ENCODE measurements around the gene CHRNA3.
"Not testable (repeated sequence)": the region's sequence is repeated elsewhere in the genome, so short reads cannot be mapped to it uniquely, and the experiment has no call there.

CHRNA3 gene

DNA sequence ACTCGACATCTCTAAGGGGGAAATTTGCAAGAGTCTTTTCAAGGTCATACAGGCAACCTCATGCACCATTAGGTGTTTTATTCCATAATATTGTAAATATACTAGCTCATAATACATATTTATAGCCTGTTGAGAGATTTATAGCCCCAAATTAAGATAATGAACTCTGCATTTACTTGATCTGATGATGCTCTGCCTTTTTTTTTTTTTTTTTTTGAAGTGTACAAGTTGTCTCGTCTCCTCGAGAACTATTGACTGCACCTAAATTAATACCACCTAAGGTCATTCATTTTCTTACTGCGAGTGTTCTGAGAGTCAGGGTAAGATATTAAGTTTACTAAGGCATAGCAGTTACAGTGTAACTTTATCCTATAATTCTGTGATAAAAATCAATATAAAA, 49.4 kb downstream of the CHRNA3 start:
- Mint-ChIP-seq H3K9me3 (no peaks in the 10 kb centered on the region), H3K27ac (no peak overlapping the region), H3K27me3 (peaks cover 17% of the 10 kb centered on the region), H3K4me3 (no peak overlapping the region), H3K36me3 (ENCODE audit: low read depth) (no peaks in the 10 kb centered on the region), H3K4me1 (ENCODE audit: low read depth) (peaks cover 4% of the 10 kb centered on the region)
- intact Hi-C loops (cut with micrococcal nuclease) = no loop called here

GRCh38 chr15:78570710-78571109, 50.1 kb downstream of the CHRNA3 start:
- H3K4me1 Mint-ChIP-seq (ENCODE audit: low read depth) = peaks cover 10% of the 10 kb centered on the region

GRCh38 chr15:78567531-78567930, 53.3 kb downstream of the CHRNA3 start:
- H3K27me3 Mint-ChIP-seq = peaks cover 45% of the 10 kb centered on the region
- H3K36me3 Mint-ChIP-seq (ENCODE audit: low read depth) = no peaks in the 10 kb centered on the region
- intact Hi-C loops (cut with micrococcal nuclease) = no loop called here
- H3K9me3 Mint-ChIP-seq = no peaks in the 10 kb centered on the region
- no peak overlapping the region for H3K4me3 Mint-ChIP-seq
- no peak overlapping the region for H3K27ac Mint-ChIP-seq
- peaks cover 21% of the 10 kb centered on the region for H3K4me1 Mint-ChIP-seq (ENCODE audit: low read depth)

More at GRCh38 chr15:78570710-78571109, 50.1 kb downstream of the CHRNA3 start:
- Mint-ChIP-seq H3K9me3 (no peaks in the 10 kb centered on the region), H3K36me3 (ENCODE audit: low read depth) (no peaks in the 10 kb centered on the region), H3K27me3 (peaks cover 20% of the 10 kb centered on the region), H3K27ac (no peak overlapping the region), H3K4me3 (no peak overlapping the region)
- intact Hi-C loops (cut with micrococcal nuclease) = no loop called here

GRCh38 chr15:78565951-78566774, 54.6 kb downstream of the CHRNA3 start:
- Mint-ChIP-seq H3K27ac (no peak overlapping the region), H3K9me3 (no peaks in the 10 kb centered on the region), H3K27me3 (peaks cover 51% of the 10 kb centered on the region), H3K4me1 (ENCODE audit: low read depth) (peaks cover 21% of the 10 kb centered on the region), H3K4me3 (peak overlapping the region; percentile 78), H3K36me3 (ENCODE audit: low read depth) (no peaks in the 10 kb centered on the region)
- intact Hi-C loops (cut with micrococcal nuclease) = no loop called here

- Mint-ChIP-seq H3K4me3 (peak within 1 kb of the TSS; percentile 78), H3K27ac (no peak within 1 kb of the TSS), H3K9me3 (no peaks in the 10 kb centered on the region), H3K27me3 (peaks cover 51% of the 10 kb centered on the region), H3K4me1 (ENCODE audit: low read depth) (peaks cover 21% of the 10 kb centered on the region), H3K36me3 (ENCODE audit: low read depth) (no peaks in the 10 kb centered on the region)
- intact Hi-C loops (cut with micrococcal nuclease) = no loop called here
These were observed 55.5 kb downstream of the CHRNA3 start, which contains the start of gene CHRNA5 for GRCh38 chr15:78565097-78565950. TSS of gene CHRNA5 (plus strand) at chr15:78565520. CDS start at chr15:78565720, 200 bp downstream.

- intact Hi-C loops (cut with micrococcal nuclease) = no loop called here
- H3K27me3 Mint-ChIP-seq = peaks cover 51% of the 10 kb centered on the region
- no peaks in the 10 kb centered on the region for H3K9me3 Mint-ChIP-seq
- no peaks in the 10 kb centered on the region for H3K36me3 Mint-ChIP-seq (ENCODE audit: low read depth)
- H3K4me3 Mint-ChIP-seq = peak overlapping the region; percentile 78
- H3K4me1 Mint-ChIP-seq (ENCODE audit: low read depth) = peaks cover 21% of the 10 kb centered on the region
- H3K27ac Mint-ChIP-seq = no peak overlapping the region
These were observed 56.1 kb downstream of the CHRNA3 start for GRCh38 chr15:78564743-78565096.

- H3K27me3 Mint-ChIP-seq = peaks cover 51% of the 10 kb centered on the region
- intact Hi-C loops (cut with micrococcal nuclease) = no loop called here
- H3K36me3 Mint-ChIP-seq (ENCODE audit: low read depth) = no peaks in the 10 kb centered on the region
- peaks cover 21% of the 10 kb centered on the region for H3K4me1 Mint-ChIP-seq (ENCODE audit: low read depth)
- no peak overlapping the region for H3K4me3 Mint-ChIP-seq
- H3K27ac Mint-ChIP-seq = no peak overlapping the region
- no peaks in the 10 kb centered on the region for H3K9me3 Mint-ChIP-seq
These were observed 57.7 kb downstream of the CHRNA3 start for GRCh38 chr15:78563092-78563491.

DNA sequence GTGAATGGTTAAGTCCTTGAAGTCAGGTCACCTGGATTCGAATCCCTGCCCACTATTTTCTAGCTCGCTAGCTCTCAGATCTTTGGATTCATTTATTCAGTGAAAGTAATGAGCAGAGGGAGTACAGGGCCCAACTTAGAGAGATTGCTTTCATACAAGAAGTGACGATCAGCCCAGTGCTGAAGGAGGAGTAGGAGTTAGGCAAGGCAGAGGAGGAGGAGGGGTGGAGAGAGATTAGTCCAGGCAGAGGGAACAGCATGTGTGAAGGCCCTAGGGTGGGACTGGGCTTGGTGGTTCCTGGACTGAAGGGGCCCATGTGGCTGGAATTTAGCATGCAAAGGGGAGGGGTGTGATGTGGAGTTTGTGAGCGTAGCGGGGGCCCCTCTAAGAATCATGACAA, 59.3 kb downstream of the CHRNA3 start:
- Mint-ChIP-seq H3K27me3 (peaks cover 40% of the 10 kb centered on the region), H3K27ac (no peak overlapping the region), H3K9me3 (no peaks in the 10 kb centered on the region), H3K4me1 (ENCODE audit: low read depth) (peaks cover 18% of the 10 kb centered on the region), H3K4me3 (no peak overlapping the region), H3K36me3 (ENCODE audit: low read depth) (no peaks in the 10 kb centered on the region)
- intact Hi-C loops (cut with micrococcal nuclease) = no loop called here

DNA sequence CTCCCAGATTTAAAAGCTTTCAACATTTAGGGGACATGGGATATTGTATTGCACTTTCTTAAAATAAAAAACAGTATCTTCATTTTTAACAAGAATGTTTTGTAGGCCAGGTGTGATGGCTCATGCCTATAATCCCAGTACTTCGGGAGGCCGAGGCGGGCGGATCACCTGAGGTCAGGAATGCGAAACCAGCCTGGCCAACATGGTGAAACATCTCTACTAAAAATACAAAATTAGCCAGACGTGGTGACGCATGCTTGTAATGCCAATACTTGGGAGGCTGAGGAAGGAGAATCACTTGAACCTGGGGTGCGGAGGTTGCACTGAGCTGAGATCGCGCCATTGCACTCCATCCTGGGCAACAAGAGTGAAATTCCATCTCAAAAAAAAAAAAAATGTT, 60.6 kb downstream of the CHRNA3 start:
- H3K4me1 Mint-ChIP-seq (ENCODE audit: low read depth); H3K9me3 Mint-ChIP-seq; H3K27ac Mint-ChIP-seq: not testable (repeated sequence)

GRCh38 chr15:78552597-78552996, 68.2 kb downstream of the CHRNA3 start:
- H3K4me3 Mint-ChIP-seq = no peak overlapping the region
- H3K36me3 Mint-ChIP-seq (ENCODE audit: low read depth) = peaks cover 36% of the 10 kb centered on the region
- peaks cover 7% of the 10 kb centered on the region for H3K4me1 Mint-ChIP-seq (ENCODE audit: low read depth)
- H3K27ac Mint-ChIP-seq = no peak overlapping the region
- intact Hi-C loops (cut with micrococcal nuclease) = no loop called here
- H3K27me3 Mint-ChIP-seq = peaks cover 2% of the 10 kb centered on the region
- H3K9me3 Mint-ChIP-seq = no peaks in the 10 kb centered on the region

More for the DNA sequence above, 60.6 kb downstream of the CHRNA3 start:
- peaks cover 29% of the 10 kb centered on the region for H3K27me3 Mint-ChIP-seq
- H3K4me3 Mint-ChIP-seq; H3K36me3 Mint-ChIP-seq (ENCODE audit: low read depth); intact Hi-C loops (cut with micrococcal nuclease): not testable (repeated sequence)

DNA sequence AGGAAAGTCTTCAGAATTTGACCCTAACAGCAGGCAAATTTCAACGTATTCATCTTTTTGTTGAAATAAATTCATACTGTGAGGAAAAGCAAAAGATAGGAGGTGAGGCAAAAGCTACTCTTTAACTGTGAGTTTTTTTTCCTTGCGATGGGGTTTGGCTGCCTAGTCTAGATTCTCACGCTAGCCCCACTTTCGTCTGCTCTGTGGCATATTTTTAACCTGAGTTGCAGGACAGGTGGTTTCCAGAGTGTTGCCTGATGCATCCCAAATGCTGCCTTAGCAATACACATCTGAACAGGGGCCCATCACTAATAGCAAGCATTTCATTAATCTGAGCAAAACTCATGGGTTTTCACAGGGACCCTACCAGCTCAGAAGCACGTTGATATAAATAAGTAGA, 68.9 kb downstream of the CHRNA3 start:
- Mint-ChIP-seq H3K36me3 (ENCODE audit: low read depth) (peaks cover 43% of the 10 kb centered on the region), H3K9me3 (no peaks in the 10 kb centered on the region)
- intact Hi-C loops (cut with micrococcal nuclease) = no loop called here

GRCh38 chr15:78550815-78551214, 70.0 kb downstream of the CHRNA3 start:
- Mint-ChIP-seq H3K27me3 (peaks cover 1% of the 10 kb centered on the region), H3K4me3 (no peak overlapping the region), H3K9me3 (no peaks in the 10 kb centered on the region), H3K4me1 (ENCODE audit: low read depth) (peaks cover 7% of the 10 kb centered on the region), H3K27ac (no peak overlapping the region), H3K36me3 (ENCODE audit: low read depth) (peaks cover 54% of the 10 kb centered on the region)
- intact Hi-C loops (cut with micrococcal nuclease) = no loop called here

More for the DNA sequence above, 68.9 kb downstream of the CHRNA3 start:
- Mint-ChIP-seq H3K4me1 (ENCODE audit: low read depth) (peaks cover 7% of the 10 kb centered on the region), H3K27ac (no peak overlapping the region), H3K27me3 (peaks cover 1% of the 10 kb centered on the region), H3K4me3 (no peak overlapping the region)

DNA sequence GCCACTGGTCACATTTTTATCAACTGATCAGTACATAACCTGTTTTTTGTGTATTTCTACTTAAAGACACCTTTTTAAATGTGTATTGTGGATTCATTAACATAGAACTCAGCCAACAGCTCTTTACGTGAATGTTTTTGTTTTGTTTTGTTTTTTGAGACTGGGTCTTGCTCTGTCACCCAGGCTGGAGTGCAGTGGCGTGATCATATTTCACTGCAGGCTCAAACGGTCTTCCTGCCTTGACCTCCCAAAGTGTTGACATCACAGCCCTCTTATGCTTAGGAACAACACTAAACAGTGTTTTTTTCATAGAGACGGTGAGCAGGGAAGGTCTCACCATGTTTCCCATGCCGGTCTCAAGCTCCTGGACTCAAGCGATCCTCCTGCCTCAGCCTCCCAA, 70.6 kb downstream of the CHRNA3 start:
- Mint-ChIP-seq H3K4me3 (no peak overlapping the region), H3K9me3 (no peaks in the 10 kb centered on the region), H3K27ac (no peak overlapping the region), H3K4me1 (ENCODE audit: low read depth) (peaks cover 7% of the 10 kb centered on the region), H3K36me3 (ENCODE audit: low read depth) (peaks cover 60% of the 10 kb centered on the region), H3K27me3 (peaks cover 1% of the 10 kb centered on the region)
- intact Hi-C loops (cut with micrococcal nuclease) = no loop called here

All from dendritic cell treated with granulocyte-macrophage colony-stimulating factor and Interleukin-4, amounts not matched to agents 40 ng/mL and 50 ng/mL, for 4 days (primary cell).